Right lobe of liver (tissue), 4 donors: ENCODE data around the gene ARHGEF12.

Source experiments
- POLR2A ChIP-seq: fragments of 450-650 bp; IDR thresholded peaks from one replicate; pipeline ENCODE4 v1.6.1; 2017; ENCODE audit warnings: antibody characterized with exemption, mild to moderate bottlenecking
- TF ChIP-seq, protein P1 (sequence below), 4 donors: fragments of 200-600 bp in 3 of 4; fragments of 450-650 bp in 1 of 4; IDR thresholded peaks; one replicate each; pipeline versions ENCODE4 v1.5.1 to v1.8.0; 2016 to 2022; ENCODE audit warnings: antibody characterized with exemption in 4 of 4, mild to moderate bottlenecking in 2 of 4
- donor health status: DM: no; HTN: no; CAD: no.
- donor health status: DM: no; HTN: no; CAD: no.
- donor health status: DM: no; HTN: yes; CAD: no.

DNA sequence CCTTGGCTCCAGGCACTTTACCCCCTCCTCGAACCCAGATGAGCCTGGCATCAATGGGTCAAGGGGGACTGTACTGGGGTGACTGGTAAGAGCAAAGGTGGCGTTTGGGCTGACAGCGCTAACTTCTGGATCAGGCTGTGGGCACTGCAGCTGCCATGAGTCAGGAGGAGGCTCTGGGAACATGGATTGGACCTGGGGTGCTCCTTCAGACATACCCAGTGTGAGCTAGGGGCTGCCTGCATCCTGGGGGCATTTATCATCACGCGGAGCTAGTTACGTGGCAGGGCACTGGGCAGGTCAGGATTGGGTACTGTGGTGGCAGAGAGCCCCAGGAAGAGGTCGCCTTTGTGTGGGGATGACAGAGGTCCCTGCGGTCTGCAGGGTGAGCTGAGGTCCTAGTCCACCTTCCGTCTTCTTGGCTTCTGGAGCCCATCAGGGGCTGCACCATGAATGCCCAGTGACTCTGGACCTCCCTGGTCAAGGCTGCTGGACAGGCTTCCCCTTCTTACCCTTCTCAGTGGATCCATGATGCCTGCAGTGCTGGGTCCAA, 188.4 kb downstream of the ARHGEF12 start:
- TF ChIP-seq, protein P1, sequence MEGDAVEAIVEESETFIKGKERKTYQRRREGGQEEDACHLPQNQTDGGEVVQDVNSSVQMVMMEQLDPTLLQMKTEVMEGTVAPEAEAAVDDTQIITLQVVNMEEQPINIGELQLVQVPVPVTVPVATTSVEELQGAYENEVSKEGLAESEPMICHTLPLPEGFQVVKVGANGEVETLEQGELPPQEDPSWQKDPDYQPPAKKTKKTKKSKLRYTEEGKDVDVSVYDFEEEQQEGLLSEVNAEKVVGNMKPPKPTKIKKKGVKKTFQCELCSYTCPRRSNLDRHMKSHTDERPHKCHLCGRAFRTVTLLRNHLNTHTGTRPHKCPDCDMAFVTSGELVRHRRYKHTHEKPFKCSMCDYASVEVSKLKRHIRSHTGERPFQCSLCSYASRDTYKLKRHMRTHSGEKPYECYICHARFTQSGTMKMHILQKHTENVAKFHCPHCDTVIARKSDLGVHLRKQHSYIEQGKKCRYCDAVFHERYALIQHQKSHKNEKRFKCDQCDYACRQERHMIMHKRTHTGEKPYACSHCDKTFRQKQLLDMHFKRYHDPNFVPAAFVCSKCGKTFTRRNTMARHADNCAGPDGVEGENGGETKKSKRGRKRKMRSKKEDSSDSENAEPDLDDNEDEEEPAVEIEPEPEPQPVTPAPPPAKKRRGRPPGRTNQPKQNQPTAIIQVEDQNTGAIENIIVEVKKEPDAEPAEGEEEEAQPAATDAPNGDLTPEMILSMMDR (IDR thresholded peaks at IDR 0.05): no peak
- TF ChIP-seq POLR2A: no peak
